ENCODE data around the gene CROCC2.

GRCh38 chr2:240917009-240917683 lies 11.0 kb downstream of the CROCC2 start:
- TF ChIP-seq CTCF (optimal IDR thresholded peaks at IDR 0.05 in 1 of 3, IDR thresholded peaks at IDR 0.05 in 1 of 3, conservative IDR thresholded peaks at IDR 0.05 in 1 of 3; ENCODE audit: extremely low read depth in 1 of 3, insufficient read depth in 2 of 3, low read length in 3 of 3) (no peak), EZH2 (IDR thresholded peaks at IDR 0.05; ENCODE audit: low read length) (no peak)

All from keratinocyte (primary cell).